PC-3 (cell line): Measurements from ENCODE around the gene KSR2. TPM values are rescaled to one million over a fixed set of nuclear protein-coding genes. Genes with fewer than 3 reads are reported as not detected.

Experiments used
- ATAC-seq: fragments of 200-7000 bp; cut with Tn5 transposase; 2 replicates; pipeline ENCODE4 v1.9.1; 2020; ENCODE audit warnings: mild to moderate bottlenecking, moderate library complexity
- BruUV-seq: library from RNA; stranded (reverse); fragments of 400-500 nt; replicated peaks from 2 replicates; lab custom pipeline; 2021; lab: Mats Ljungman, UMichigan
- CTCF ChIA-PET: fragments of 300-600 bp; sonication (Branson Sonifier 250); formaldehyde crosslinking; loops from one replicate; lab custom pipeline; 2022; ENCODE audit warnings: antibody characterized with exemption; lab: Charles Lee
- POLR2A ChIA-PET: fragments of 300-600 bp; sonication (Branson Sonifier 250); formaldehyde crosslinking; loops from one replicate; lab custom pipeline; 2022; ENCODE audit warnings: antibody characterized with exemption; ENCODE audit not compliant: unreplicated experiment; lab: Charles Lee
- DNase-seq: peaks from one replicate; pipeline ENCODE4 v3.0.0-alpha.2; 2015
- H2AFZ ChIP-seq: fragments of 300-600 bp; sonication (generic); 2 replicates; pipeline ENCODE4 v1.6.0; 2016; ENCODE audit warnings: antibody characterized with exemption, low read length
- H3F3A ChIP-seq: fragments of 300-600 bp; sonication (generic); one replicate; pipeline ENCODE4 v1.6.0; 2017; ENCODE audit warnings: antibody characterized with exemption, low read length, control low read depth, mild to moderate bottlenecking; ENCODE audit not compliant: unreplicated experiment
- H3K27ac ChIP-seq: fragments of 300-600 bp; sonication (generic); 2 replicates; pipeline ENCODE4 v1.5.1; 2016; ENCODE audit warnings: mild to moderate bottlenecking, low read length
- H3K27me3 ChIP-seq: fragments of 300-600 bp; sonication (generic); 2 replicates; pipeline ENCODE4 v1.6.1; 2016; ENCODE audit warnings: low read length, mixed read lengths
- H3K36me3 ChIP-seq: fragments of 300-600 bp; sonication (generic); 2 replicates; pipeline ENCODE4 v1.6.1; 2016; ENCODE audit warnings: low read depth, mixed run types, low read length, mixed read lengths
- H3K4me1 ChIP-seq: fragments of 300-600 bp; sonication (generic); 2 replicates; pipeline ENCODE4 v1.5.1; 2016; ENCODE audit warnings: low read length; ENCODE audit not compliant: insufficient read depth
- H3K4me2 ChIP-seq: fragments of 300-600 bp; sonication (generic); 2 replicates; pipeline ENCODE4 v1.6.0; 2016; ENCODE audit warnings: low read length
- H3K4me3 ChIP-seq: fragments of 300-600 bp; sonication (generic); 2 replicates; pipeline ENCODE4 v1.5.1; 2016; ENCODE audit warnings: mild to moderate bottlenecking, low read length, mixed read lengths
- H3K79me2 ChIP-seq: fragments of 300-600 bp; sonication (generic); 2 replicates; pipeline ENCODE4 v1.6.1; 2017; ENCODE audit warnings: low read length, mixed read lengths
- H3K9ac ChIP-seq: fragments of 300-600 bp; sonication (generic); 2 replicates; pipeline ENCODE4 v1.6.0; 2016; ENCODE audit warnings: mild to moderate bottlenecking, low read length
- H3K9me2 ChIP-seq: fragments of 300-600 bp; sonication (generic); replicated peaks from 2 replicates; pipeline ENCODE4 v1.6.1; 2016; ENCODE audit warnings: mixed run types, low read length, mixed read lengths
- H3K9me3 ChIP-seq: fragments of 300-600 bp; sonication (generic); 2 replicates; pipeline ENCODE4 v1.6.1; 2016; ENCODE audit warnings: low read length, mixed read lengths
- H4K20me1 ChIP-seq: fragments of 300-600 bp; sonication (generic); 2 replicates; pipeline ENCODE4 v1.6.1; 2016; ENCODE audit warnings: low read length, mixed read lengths
- CTCF ChIP-seq: fragments of 300-600 bp; sonication (generic); conservative IDR thresholded peaks from 2 replicates; pipeline ENCODE4 v1.5.1; 2017; ENCODE audit warnings: antibody characterized with exemption, low read depth, mild to moderate bottlenecking, low read length
- EZH2 ChIP-seq: fragments of 300-600 bp; sonication (generic); IDR thresholded peaks from one replicate; pipeline ENCODE4 v1.6.1; 2017; ENCODE audit warnings: antibody characterized with exemption, mild to moderate bottlenecking, low read length; ENCODE audit not compliant: unreplicated experiment
- EZH2phosphoT487 ChIP-seq: fragments of 300-600 bp; sonication (generic); IDR thresholded peaks from 2 replicates; pipeline ENCODE4 v1.6.1; 2018; ENCODE audit warnings: mild to moderate bottlenecking, antibody characterized with exemption, low read length, borderline replicate concordance
- intact Hi-C: fragments of 100-400 bp; cut with micrococcal nuclease; formaldehyde crosslinking; loops from 2 replicates; pipeline ENCODE4 v1.9.0; 2023
- total RNA-seq: library from RNA; depleted of rRNA; stranded (reverse); fragments of >200 nt; gene quantifications from 2 replicates; pipeline ENCODE4 v1.2.3, GENCODE V29; 2014

The KSR2 gene
- total RNA-seq, 1 experiment from 2014 or later, result 0.80 TPM

DNA sequence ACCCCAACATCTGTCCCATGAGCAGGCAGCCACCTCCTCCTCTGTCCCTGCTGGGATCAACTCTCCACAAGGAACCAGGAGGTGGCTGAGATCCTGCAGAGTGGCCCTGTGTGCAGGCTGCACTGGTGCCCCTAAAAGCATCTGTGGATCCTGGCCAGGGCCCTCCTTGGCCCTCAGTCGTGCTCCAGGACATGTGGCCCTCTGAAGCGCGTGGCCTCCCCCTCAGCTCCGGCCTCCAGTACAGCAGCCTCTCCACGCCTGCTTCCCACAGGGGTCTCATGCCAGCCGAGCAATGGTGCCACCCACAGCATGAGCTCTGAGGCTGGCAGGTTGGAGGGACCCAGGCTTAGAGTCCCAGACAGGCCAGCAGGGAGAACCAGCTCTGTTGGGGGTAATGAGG is 530.0 kb downstream of the KSR2 start:
- POLR2A ChIA-PET, result no interaction called here
- no peak for TF ChIP-seq CTCF
- TF ChIP-seq EZH2, result no peak
- TF ChIP-seq EZH2phosphoT487, result no peak
- Histone ChIP-seq H3K27ac (no peak overlapping the region), H3K9me3 (no peaks in the 10 kb centered on the region), H4K20me1 (no peaks in the 10 kb centered on the region), H3K4me1 (0 out of 2 replicates have a peak, but pooled peaks cover 4% of the 10 kb centered on the region), H2AFZ (no peak overlapping the region), H3K4me3 (no peak overlapping the region), H3K9ac (no peak overlapping the region), H3K36me3 (no peaks in the 10 kb centered on the region), H3K9me2 (no peaks in the 10 kb centered on the region), H3K27me3 (no peaks in the 10 kb centered on the region), H3K79me2 (no peaks in the 10 kb centered on the region), H3F3A (no peaks in the 10 kb centered on the region), H3K4me2 (no peak overlapping the region)
- no TSS peak for BruUV-seq
- CTCF ChIA-PET, result interaction anchor here (0.6 kb wide), 1 partner anchor 11 kb away, joined by 3 read pairs; no protein-coding TSS in a partner anchor
- intact Hi-C loops, result no loop called here
- ATAC-seq (no peak), DNase-seq (no peak)

DNA sequence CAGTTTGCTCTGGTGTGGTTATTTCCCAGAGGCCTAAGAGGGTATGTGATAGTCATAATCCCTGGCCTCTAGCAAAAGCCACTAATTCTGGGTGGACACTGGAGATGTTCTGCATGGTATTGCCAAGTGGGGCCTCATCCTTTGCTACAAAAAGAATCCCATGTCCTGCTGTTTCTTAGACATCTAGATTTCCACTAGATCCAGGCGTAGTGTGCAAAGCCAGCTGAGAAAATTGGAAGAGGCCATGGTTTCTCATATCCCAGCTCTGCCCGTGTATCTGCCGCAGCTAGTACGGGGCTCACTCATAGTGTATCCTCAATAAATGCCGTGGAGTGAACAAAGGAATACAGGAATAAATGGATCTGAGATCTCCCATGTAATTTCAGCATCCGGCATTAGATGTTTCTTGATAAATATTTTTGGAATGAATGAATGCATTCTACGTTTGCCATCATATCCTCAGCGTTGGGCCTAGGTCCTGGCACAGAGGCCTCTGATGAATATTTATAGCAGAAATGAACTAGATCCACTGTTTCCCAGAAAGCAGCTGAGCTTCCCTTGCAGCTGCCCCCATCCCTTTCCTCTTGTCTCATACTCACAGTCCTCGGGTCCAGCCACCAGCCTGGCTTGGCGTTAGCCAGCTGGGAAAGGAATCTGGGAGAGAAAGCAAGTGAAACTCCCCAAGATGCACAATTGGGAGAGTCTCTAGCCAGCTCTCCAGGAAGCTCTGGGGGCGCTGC is 531.1 kb downstream of the KSR2 start:
- no TSS peak for BruUV-seq
- H4K20me1 ChIP-seq, result no peaks in the 10 kb centered on the region
- DNase-seq (no peak), ATAC-seq (no peak)
- H3K9me3 ChIP-seq, result no peaks in the 10 kb centered on the region
- no peaks in the 10 kb centered on the region for H3K79me2 ChIP-seq
- no peak overlapping the region for H3K4me2 ChIP-seq
- no peaks in the 10 kb centered on the region for H3K9me2 ChIP-seq
- intact Hi-C loops, result no loop called here
- H3K27ac ChIP-seq, result no peak overlapping the region
- H3K4me3 ChIP-seq, result no peak overlapping the region
- no peaks in the 10 kb centered on the region for H3K27me3 ChIP-seq
- no peaks in the 10 kb centered on the region for H3K36me3 ChIP-seq
- H3F3A ChIP-seq, result no peaks in the 10 kb centered on the region
- CTCF ChIA-PET, result no interaction called here
- no peak overlapping the region for H2AFZ ChIP-seq
- H3K9ac ChIP-seq, result no peak overlapping the region
- peaks cover 5% of the 10 kb centered on the region; the same call in 1 of the 2 replicates for H3K4me1 ChIP-seq
- POLR2A ChIA-PET, result no interaction called here
- TF ChIP-seq EZH2, result no peak
- no peak for TF ChIP-seq EZH2phosphoT487
- no peak for TF ChIP-seq CTCF

GRCh38 chr12:117433878-117434277 is 534.9 kb downstream of the KSR2 start:
- H3K4me1 ChIP-seq, result peaks cover 10% of the 10 kb centered on the region
- TF ChIP-seq EZH2 (no peak), EZH2phosphoT487 (no peak), CTCF (no peak)
- no peaks in the 10 kb centered on the region for H3K9me2 ChIP-seq
- BruUV-seq, result no TSS peak
- H3K4me3 ChIP-seq, result no peak overlapping the region
- ChIA-PET CTCF (no interaction called here), POLR2A (no interaction called here)
- no peaks in the 10 kb centered on the region for H4K20me1 ChIP-seq
- H3K27ac ChIP-seq, result no peak overlapping the region
- H3K27me3 ChIP-seq, result peaks cover 15% of the 10 kb centered on the region
- H3K9me3 ChIP-seq, result no peaks in the 10 kb centered on the region
- no peak overlapping the region for H3K9ac ChIP-seq
- intact Hi-C loops, result no loop called here
- H3K4me2 ChIP-seq, result no peak overlapping the region
- DNase-seq, result no peak
- H2AFZ ChIP-seq, result no peak overlapping the region
- no peaks in the 10 kb centered on the region for H3K79me2 ChIP-seq
- H3F3A ChIP-seq, result no peaks in the 10 kb centered on the region
- no peak for ATAC-seq
- H3K36me3 ChIP-seq, result no peaks in the 10 kb centered on the region
